Measurements from ENCODE around the gene RNPEP. TPM values are rescaled to one million over a fixed set of nuclear protein-coding genes. Genes with fewer than 3 reads are reported as not detected.

RNPEP gene
- 45.4 and 56.0 TPM in 2 replicates for total RNA-seq

GRCh38 chr1:201982623-201983379 is at the start of gene RNPEP:
RNPEP (plus strand) TSS chr1:201982648; CDS start chr1:201982667, 19 bp downstream.

GRCh38 chr1:201946224-201946908 is 36.1 kb upstream of the RNPEP start, which contains the start of gene LMOD1:
LMOD1 (minus strand) TSS chr1:201946548; CDS start chr1:201946340, 208 bp downstream.

GRCh38 chr1:201955009-201955728 is 27.3 kb upstream of the RNPEP start, which contains the start of gene TIMM17A:
TIMM17A (plus strand) TSS chr1:201955503; CDS start chr1:201955527, 24 bp downstream.

GRCh38 chr1:202010180-202011015 is 27.9 kb downstream of the RNPEP start, which contains the start of gene ELF3:
ELF3 (plus strand) TSS chr1:202010587; CDS start chr1:202011137, 550 bp downstream.

Other genes starting within 250 kb of the RNPEP start
- 21.1 and 24.3 TPM in 2 replicates for gene IPO9, start 153.5 kb upstream of the RNPEP start, total RNA-seq
- 13.9 and 19.8 TPM in 2 replicates for gene SHISA4, start 93.8 kb upstream of the RNPEP start, total RNA-seq
- gene LMOD1, start 36.1 kb upstream of the RNPEP start, total RNA-seq, result 25.8 and 61.5 TPM in 2 replicates
- 76.7 and 79.5 TPM in 2 replicates for gene TIMM17A, start 27.1 kb upstream of the RNPEP start, total RNA-seq
- gene ELF3, start 27.9 kb downstream of the RNPEP start, total RNA-seq, result under 0.01 and 0.12 TPM in 2 replicates
- gene GPR37L1, start 140.3 kb downstream of the RNPEP start, total RNA-seq, result not detected in 2 replicates
- 22.2 and 25.2 TPM in 2 replicates for gene ARL8A, start 162.1 kb downstream of the RNPEP start, total RNA-seq
- gene PTPN7, start 178.0 kb downstream of the RNPEP start, total RNA-seq, result not detected in 2 replicates
- gene LGR6, start 211.2 kb downstream of the RNPEP start, total RNA-seq, result not detected in 2 replicates

Data from aortic smooth muscle cell (primary cell).